Measurements from ENCODE around the gene FBP1.
"Not testable (repeated sequence)": the region's sequence is repeated elsewhere in the genome, so short reads cannot be mapped to it uniquely, and the experiment has no call there.

Gene FBP1

GRCh38 chr9:94586316-94586715, 53.0 kb downstream of the FBP1 start:
- ATAC-seq = no peak
- H3K4me1 Mint-ChIP-seq = peaks cover 6% of the 10 kb centered on the region
- H3K27ac Mint-ChIP-seq = no peak overlapping the region
- H3K4me3 Mint-ChIP-seq = no peak overlapping the region
- no peaks in the 10 kb centered on the region for H3K36me3 Mint-ChIP-seq
- H3K9me3 Mint-ChIP-seq = no peaks in the 10 kb centered on the region
- H3K27me3 Mint-ChIP-seq = peaks cover 28% of the 10 kb centered on the region

- Mint-ChIP-seq H3K36me3 (no peaks in the 10 kb centered on the region), H3K4me1 (peaks cover 6% of the 10 kb centered on the region), H3K27me3 (peaks cover 26% of the 10 kb centered on the region), H3K27ac (no peak overlapping the region), H3K9me3 (no peaks in the 10 kb centered on the region), H3K4me3 (no peak overlapping the region)
- ATAC-seq = no peak
Measured at GRCh38 chr9:94584555-94584954, 54.8 kb downstream of the FBP1 start.

GRCh38 chr9:94581728-94582127, 57.6 kb downstream of the FBP1 start:
- Mint-ChIP-seq H3K4me3 (no peak overlapping the region), H3K27me3 (no peaks in the 10 kb centered on the region), H3K9me3 (no peaks in the 10 kb centered on the region), H3K36me3 (no peaks in the 10 kb centered on the region), H3K4me1 (peaks cover 3% of the 10 kb centered on the region), H3K27ac (no peak overlapping the region)
- ATAC-seq = no peak

GRCh38 chr9:94577571-94577970, 61.7 kb downstream of the FBP1 start:
- no peak overlapping the region for H3K4me3 Mint-ChIP-seq
- ATAC-seq = no peak
- peaks cover 11% of the 10 kb centered on the region for H3K27me3 Mint-ChIP-seq
- no peaks in the 10 kb centered on the region for H3K4me1 Mint-ChIP-seq
- H3K36me3 Mint-ChIP-seq = no peaks in the 10 kb centered on the region
- no peak overlapping the region for H3K27ac Mint-ChIP-seq
- H3K9me3 Mint-ChIP-seq = no peaks in the 10 kb centered on the region

- no peaks in the 10 kb centered on the region for H3K9me3 Mint-ChIP-seq
- ATAC-seq = no peak
- H3K27me3 Mint-ChIP-seq = peaks cover 16% of the 10 kb centered on the region
- no peak overlapping the region for H3K4me3 Mint-ChIP-seq
- no peaks in the 10 kb centered on the region for H3K4me1 Mint-ChIP-seq
- no peak overlapping the region for H3K27ac Mint-ChIP-seq
- H3K36me3 Mint-ChIP-seq = no peaks in the 10 kb centered on the region
Measured at GRCh38 chr9:94577036-94577435, 62.3 kb downstream of the FBP1 start.

- H3K4me3 Mint-ChIP-seq = no peak overlapping the region
- H3K36me3 Mint-ChIP-seq = no peaks in the 10 kb centered on the region
- no peak for ATAC-seq
- no peaks in the 10 kb centered on the region for H3K4me1 Mint-ChIP-seq
- peaks cover 18% of the 10 kb centered on the region for H3K27me3 Mint-ChIP-seq
- H3K9me3 Mint-ChIP-seq = no peaks in the 10 kb centered on the region
- H3K27ac Mint-ChIP-seq = no peak overlapping the region
Measured at GRCh38 chr9:94576131-94576530, 63.2 kb downstream of the FBP1 start.

GRCh38 chr9:94568972-94569712, 70.2 kb downstream of the FBP1 start:
- Mint-ChIP-seq H3K9me3 (peaks cover under 1% of the 10 kb centered on the region), H3K4me3 (no peak overlapping the region), H3K4me1 (no peaks in the 10 kb centered on the region), H3K36me3 (no peaks in the 10 kb centered on the region), H3K27ac (no peak overlapping the region), H3K27me3 (peaks cover 7% of the 10 kb centered on the region)
- ATAC-seq = no peak

GRCh38 chr9:94568250-94568889, 70.9 kb downstream of the FBP1 start:
- Mint-ChIP-seq H3K9me3 (peaks cover 3% of the 10 kb centered on the region), H3K36me3 (no peaks in the 10 kb centered on the region), H3K4me1 (no peaks in the 10 kb centered on the region), H3K27me3 (peaks cover 13% of the 10 kb centered on the region), H3K4me3 (no peak overlapping the region), H3K27ac (no peak overlapping the region)
- no peak for ATAC-seq

- Mint-ChIP-seq H3K4me3 (no peak overlapping the region), H3K27ac (no peak overlapping the region), H3K4me1 (no peaks in the 10 kb centered on the region), H3K36me3 (no peaks in the 10 kb centered on the region), H3K9me3 (peaks cover 3% of the 10 kb centered on the region), H3K27me3 (peaks cover 20% of the 10 kb centered on the region)
- no peak for ATAC-seq
Measured at GRCh38 chr9:94567271-94567670, 72.0 kb downstream of the FBP1 start.

GRCh38 chr9:94566550-94566949, 72.8 kb downstream of the FBP1 start:
- Mint-ChIP-seq H3K4me1 (no peaks in the 10 kb centered on the region), H3K36me3 (no peaks in the 10 kb centered on the region), H3K27me3 (peaks cover 24% of the 10 kb centered on the region), H3K4me3 (no peak overlapping the region), H3K9me3 (peaks cover 3% of the 10 kb centered on the region), H3K27ac (no peak overlapping the region)
- ATAC-seq = no peak

- H3K27ac Mint-ChIP-seq, ATAC-seq, H3K4me3 Mint-ChIP-seq, H3K9me3 Mint-ChIP-seq, H3K36me3 Mint-ChIP-seq, H3K4me1 Mint-ChIP-seq: not testable (repeated sequence)
- H3K27me3 Mint-ChIP-seq = peaks cover 27% of the 10 kb centered on the region
Measured at GRCh38 chr9:94564279-94564678, 75.0 kb downstream of the FBP1 start.

- Mint-ChIP-seq H3K36me3 (no peaks in the 10 kb centered on the region), H3K4me1 (no peaks in the 10 kb centered on the region), H3K27me3 (peaks cover 27% of the 10 kb centered on the region), H3K4me3 (no peak overlapping the region), H3K9me3 (peaks cover 3% of the 10 kb centered on the region), H3K27ac (no peak overlapping the region)
- no peak for ATAC-seq
Measured at GRCh38 chr9:94563548-94563947, 75.8 kb downstream of the FBP1 start.

- H3K4me1 Mint-ChIP-seq = no peaks in the 10 kb centered on the region
- H3K9me3 Mint-ChIP-seq = peaks cover 3% of the 10 kb centered on the region
- no peak overlapping the region for H3K27ac Mint-ChIP-seq
- H3K36me3 Mint-ChIP-seq = no peaks in the 10 kb centered on the region
- H3K27me3 Mint-ChIP-seq = peaks cover 27% of the 10 kb centered on the region
- no peak for ATAC-seq
- no peak overlapping the region for H3K4me3 Mint-ChIP-seq
Measured at GRCh38 chr9:94560237-94560636, 79.1 kb downstream of the FBP1 start.

GRCh38 chr9:94557376-94557775, 81.9 kb downstream of the FBP1 start:
- H3K36me3 Mint-ChIP-seq = no peaks in the 10 kb centered on the region

GRCh38 chr9:94554439-94555331, 84.6 kb downstream of the FBP1 start, which contains the start of gene PCAT7:
Gene PCAT7 (plus strand): TSS chr9:94555083.
- Mint-ChIP-seq H3K9me3 (no peaks in the 10 kb centered on the region), H3K27me3 (peaks cover 11% of the 10 kb centered on the region), H3K4me3 (no peak within 1 kb of the TSS), H3K36me3 (no peaks in the 10 kb centered on the region), H3K27ac (no peak within 1 kb of the TSS), H3K4me1 (no peaks in the 10 kb centered on the region)
- ATAC-seq = peak; percentile 84

More at GRCh38 chr9:94557376-94557775, 81.9 kb downstream of the FBP1 start:
- no peaks in the 10 kb centered on the region for H3K9me3 Mint-ChIP-seq
- H3K27ac Mint-ChIP-seq = no peak overlapping the region
- no peaks in the 10 kb centered on the region for H3K4me1 Mint-ChIP-seq
- H3K4me3 Mint-ChIP-seq = no peak overlapping the region
- peaks cover 12% of the 10 kb centered on the region for H3K27me3 Mint-ChIP-seq
- no peak for ATAC-seq

Data from stimulated activated memory B cell treated with anti-CD40 and anti-IgM and Interleukin-4, amounts not matched to agents 10 μg/mL and 1 μg/mL and 100 μg/mL, for 72 hours (primary cell).